Measurements from ENCODE around the gene TRIM4.
"Not testable (repeated sequence)": the region's sequence is repeated elsewhere in the genome, so short reads cannot be mapped to it uniquely, and the experiment has no call there.

The TRIM4 gene

GRCh38 chr7:99918959-99919813 lies at the start of gene TRIM4:
TSS of gene TRIM4 (minus strand) at chr7:99919530. CDS start at chr7:99919401, 129 bp downstream.
- peak; percentile 69 for DNase-seq (ENCODE audit: low spot score)

GRCh38 chr7:99958564-99959227 lies 39.4 kb upstream of the TRIM4 start:
- no peak for DNase-seq (ENCODE audit: low spot score)

DNA sequence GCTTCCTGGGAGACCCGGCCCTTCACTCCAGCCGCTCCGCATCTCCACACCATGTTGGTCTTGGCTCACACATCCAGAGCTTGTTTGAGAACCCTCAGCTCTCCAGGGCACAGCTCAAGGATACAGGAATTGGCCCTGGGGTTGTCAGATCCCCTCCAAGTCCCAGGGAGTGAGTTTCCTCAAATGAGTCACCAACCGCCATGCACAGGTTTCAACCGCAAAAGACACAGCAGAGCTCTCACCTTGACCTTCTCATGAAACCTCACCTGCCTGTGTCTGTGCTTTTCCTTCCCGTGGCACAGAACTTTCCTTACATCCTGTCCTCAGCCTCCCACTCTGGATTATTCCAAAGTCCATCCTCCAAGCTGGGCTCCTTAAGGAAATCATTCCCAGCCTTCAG lies 35.9 kb upstream of the TRIM4 start:
- no peak for DNase-seq (ENCODE audit: low spot score)

DNA sequence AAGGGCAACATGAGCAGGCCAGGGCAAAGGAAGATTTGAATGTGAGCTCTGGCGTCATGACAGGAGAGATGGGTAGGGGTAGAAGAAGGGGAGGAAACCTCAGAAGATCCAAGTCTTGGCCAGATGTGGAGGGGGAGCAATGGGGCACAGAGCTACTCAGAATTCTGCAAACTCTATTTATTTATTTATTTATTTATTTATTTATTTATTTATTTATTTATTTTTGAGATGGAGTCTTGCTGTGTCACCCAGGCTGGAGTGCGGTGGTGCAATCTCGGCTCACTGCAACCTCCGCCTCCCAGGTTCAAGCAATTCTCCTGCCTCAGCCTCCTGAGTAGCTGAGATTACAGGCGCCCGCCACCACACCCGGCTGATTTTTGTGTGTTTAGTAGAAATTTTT lies 35.3 kb upstream of the TRIM4 start:
- DNase-seq (ENCODE audit: low spot score): not testable (repeated sequence)

- DNase-seq (ENCODE audit: low spot score): no peak
These were observed 34.3 kb upstream of the TRIM4 start for GRCh38 chr7:99953649-99954048.

GRCh38 chr7:99952649-99953048 lies 33.3 kb upstream of the TRIM4 start:
- DNase-seq (ENCODE audit: low spot score): not testable (repeated sequence)

DNA sequence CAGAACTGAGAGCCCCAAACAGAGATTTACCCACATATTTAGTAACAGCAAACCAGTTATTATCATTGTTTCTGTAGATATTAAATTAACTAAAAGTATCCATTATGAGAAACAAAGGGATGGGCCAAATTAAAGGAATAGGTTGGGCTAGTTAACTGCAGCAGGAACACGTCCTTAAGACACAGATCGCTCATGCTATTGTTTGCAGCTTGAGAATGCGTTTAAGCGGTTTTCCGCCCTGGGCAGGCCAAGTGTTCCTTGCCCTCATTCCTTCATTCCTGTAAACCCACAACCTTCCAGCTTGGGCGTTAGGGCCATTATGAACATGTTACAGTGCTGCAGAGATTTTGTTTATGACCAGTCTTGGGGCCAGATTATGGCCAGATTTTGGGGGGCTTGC lies 31.5 kb upstream of the TRIM4 start:
- not testable (repeated sequence) for DNase-seq (ENCODE audit: low spot score)

GRCh38 chr7:99949645-99950228 lies 30.4 kb upstream of the TRIM4 start:
- DNase-seq (ENCODE audit: low spot score): no peak

- no peak for DNase-seq (ENCODE audit: low spot score)
These were observed 28.3 kb upstream of the TRIM4 start for GRCh38 chr7:99947608-99948007.

- no peak for DNase-seq (ENCODE audit: low spot score)
These were observed 25.3 kb upstream of the TRIM4 start for GRCh38 chr7:99944497-99945070.

DNA sequence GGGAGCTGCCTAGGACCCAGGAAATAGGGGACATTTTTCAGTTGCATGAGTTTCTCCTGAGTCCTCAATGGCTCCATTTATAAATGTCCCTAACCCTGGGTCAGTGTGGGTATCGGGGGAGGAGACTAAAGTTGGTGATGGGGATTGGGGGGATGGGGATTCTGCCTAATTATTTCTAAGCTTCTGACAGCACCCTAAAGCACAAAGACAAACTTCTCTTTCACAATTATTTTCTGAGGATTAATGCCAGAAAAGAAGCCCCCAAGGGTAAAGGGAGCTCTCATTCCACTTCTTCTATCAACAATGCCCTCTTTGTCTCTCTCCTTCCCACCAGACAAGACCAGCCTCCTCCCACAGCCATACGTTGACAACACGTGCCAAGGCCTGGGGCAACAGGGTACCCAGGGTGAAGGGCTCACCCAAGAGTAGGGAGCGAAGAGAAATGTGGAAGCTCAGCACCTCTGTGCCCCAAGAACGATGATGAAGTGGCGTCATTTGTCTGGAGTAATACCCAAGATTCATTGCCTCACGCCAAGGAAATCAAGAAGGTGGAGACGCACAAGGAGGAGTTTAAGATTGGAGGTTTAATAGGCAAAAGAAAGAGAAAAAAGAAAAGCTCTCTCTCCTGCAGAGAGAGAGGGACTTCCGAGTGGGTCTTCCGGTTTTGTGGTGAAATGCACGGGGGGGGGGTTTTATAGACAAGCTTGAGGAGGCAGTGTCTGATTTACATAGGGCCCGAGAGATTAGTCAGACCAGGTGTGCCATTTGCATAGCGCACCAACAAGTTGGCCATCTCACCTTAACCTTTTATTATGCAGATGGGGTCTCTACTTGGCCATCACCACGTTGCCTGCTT lies 24.5 kb upstream of the TRIM4 start:
- no peak for DNase-seq (ENCODE audit: low spot score)

DNA sequence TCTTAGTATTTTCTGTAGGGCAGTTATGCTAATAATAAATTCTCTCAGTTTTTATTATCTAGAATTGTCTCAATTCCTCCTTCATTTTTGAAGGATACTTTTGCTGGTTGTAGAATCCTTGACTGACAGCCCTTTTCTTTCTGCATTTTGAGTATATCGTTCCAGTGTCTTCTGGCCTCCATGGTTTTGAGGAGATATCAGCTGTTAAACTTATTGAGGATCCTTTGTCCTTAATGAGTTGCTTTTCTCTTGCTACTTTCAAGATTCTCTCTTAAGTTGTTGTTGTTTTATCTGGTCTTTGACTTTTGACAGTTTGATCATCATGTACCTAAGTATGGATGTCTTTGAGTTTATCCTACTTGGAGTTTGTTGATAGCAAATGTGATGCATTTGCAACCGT lies 19.0 kb upstream of the TRIM4 start:
- no peak for DNase-seq (ENCODE audit: low spot score)

DNA sequence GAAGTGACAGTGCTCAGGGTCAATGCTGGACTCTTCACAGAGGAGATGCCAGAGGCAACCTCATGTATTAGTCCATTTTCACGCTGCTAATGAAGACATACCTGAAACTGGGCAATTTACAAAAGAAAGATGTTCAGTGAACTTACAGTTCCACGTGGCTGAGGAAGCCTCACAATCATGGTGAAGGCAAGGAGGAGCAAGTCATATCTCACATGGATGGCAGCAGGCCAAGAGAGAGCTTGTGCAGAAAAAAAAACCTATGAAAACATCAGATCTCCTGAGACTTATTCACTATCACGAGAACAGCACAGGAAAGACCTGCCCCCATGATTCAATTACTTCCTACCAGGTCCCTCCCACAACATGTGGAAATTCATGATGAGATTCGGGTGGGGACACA lies 15.7 kb upstream of the TRIM4 start:
- DNase-seq (ENCODE audit: low spot score): not testable (repeated sequence)

DNA sequence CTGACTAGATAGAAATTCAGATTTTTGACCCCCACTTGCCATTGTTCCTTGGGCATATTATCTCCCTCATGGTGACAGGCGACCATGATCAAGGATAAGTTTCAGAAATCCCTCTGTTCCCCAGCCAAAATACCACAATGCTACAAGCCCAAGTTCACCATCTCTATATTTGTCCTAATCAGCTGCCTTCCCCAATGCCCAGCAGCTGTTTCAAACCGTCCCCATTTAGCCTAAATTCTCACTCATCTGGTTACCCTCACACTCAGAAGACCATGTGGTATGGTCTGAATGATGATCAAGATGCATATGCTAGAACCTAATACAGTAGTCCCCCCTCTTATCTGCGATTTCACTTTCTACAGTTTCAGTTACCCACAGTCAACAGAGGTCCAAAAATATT lies 11.0 kb upstream of the TRIM4 start:
- DNase-seq (ENCODE audit: low spot score): no peak

DNA sequence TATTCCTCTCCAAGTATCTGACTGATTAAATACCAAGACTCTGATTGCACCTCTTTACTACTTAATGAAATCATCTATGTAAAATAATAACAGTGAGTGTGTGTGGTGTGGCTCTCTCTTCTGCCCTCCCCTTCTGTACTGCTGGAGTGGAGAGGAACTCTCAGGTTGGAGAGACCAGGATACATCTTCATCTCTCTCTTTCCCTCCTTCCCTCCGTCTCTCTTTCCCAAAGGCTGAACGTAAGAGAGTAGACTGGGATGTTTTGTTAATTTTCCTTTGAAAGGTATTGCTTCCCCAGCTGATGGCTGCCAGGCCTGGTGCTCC lies 10.4 kb upstream of the TRIM4 start:
- DNase-seq (ENCODE audit: low spot score): no peak

- DNase-seq (ENCODE audit: low spot score): no peak
These were observed 9.8 kb upstream of the TRIM4 start, which contains the start of gene GJC3 for GRCh38 chr7:99928994-99929729. TSS of gene GJC3 (minus strand) at chr7:99929620. CDS start at chr7:99929620, 0 bp downstream.

GRCh38 chr7:99928188-99928587 lies 8.9 kb upstream of the TRIM4 start:
- no peak for DNase-seq (ENCODE audit: low spot score)

DNA sequence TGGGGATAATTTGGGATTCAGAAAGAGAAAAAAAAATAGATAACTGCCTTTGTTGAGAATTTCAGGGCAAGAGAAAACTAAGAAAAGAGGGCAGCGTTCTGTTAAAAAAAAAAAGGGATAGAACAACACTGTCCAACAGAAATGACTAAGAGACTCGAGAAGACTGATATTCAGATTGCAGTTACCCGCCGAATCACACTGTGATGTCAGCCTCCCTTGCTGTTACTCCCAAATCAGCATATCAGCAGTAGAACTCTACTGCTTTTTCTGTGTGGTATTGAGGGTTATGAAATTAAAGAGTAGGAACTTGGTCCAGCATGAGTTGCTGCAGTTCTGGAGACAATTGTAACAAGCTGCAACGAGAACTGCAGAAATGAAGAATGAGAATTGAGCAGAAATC lies 8.2 kb upstream of the TRIM4 start:
- no peak for DNase-seq (ENCODE audit: low spot score)

- no peak for DNase-seq (ENCODE audit: low spot score)
These were observed 7.0 kb upstream of the TRIM4 start for GRCh38 chr7:99926321-99926720.

GRCh38 chr7:99923200-99923599 lies 3.9 kb upstream of the TRIM4 start:
- no peak for DNase-seq (ENCODE audit: low spot score)

GRCh38 chr7:99920149-99920548 lies 819 bp upstream of the TRIM4 start:
- no peak for DNase-seq (ENCODE audit: low spot score)
